ENCODE data around the gene SLC25A42.

Gene SLC25A42

DNA sequence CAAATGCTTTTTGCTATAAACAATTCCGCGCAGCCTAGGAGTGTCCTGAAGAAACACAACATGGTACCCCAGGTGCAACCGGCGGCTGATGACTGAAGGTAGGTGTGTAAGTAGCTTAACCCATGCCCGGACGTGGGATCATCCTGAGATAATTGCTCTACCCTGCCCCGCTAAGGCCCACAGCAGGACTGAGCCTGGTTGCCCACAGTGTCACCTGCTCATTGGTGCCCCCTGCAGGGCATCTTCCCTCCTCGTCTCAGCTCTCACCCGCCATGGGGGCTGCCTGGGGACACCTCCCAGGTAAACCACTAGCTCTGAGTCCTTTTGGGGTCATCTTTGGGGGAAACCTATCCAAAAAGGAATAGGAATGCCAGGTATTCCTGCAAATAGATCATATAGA, 52.2 kb downstream of the SLC25A42 start:
- no peak overlapping the region for H3K27ac ChIP-seq
- ChIA-PET POLR2A (ENCODE audit: low non-redundant PET) (no interaction called here), CTCF (interaction anchor here (0.6 to 1.7 kb wide), 2 partner anchors 22 to 30 kb away, joined by 3 to 6 read pairs; no protein-coding TSS in a partner anchor)
- no peak for DNase-seq (ENCODE audit: low spot score)
- TF ChIP-seq, protein P1, sequence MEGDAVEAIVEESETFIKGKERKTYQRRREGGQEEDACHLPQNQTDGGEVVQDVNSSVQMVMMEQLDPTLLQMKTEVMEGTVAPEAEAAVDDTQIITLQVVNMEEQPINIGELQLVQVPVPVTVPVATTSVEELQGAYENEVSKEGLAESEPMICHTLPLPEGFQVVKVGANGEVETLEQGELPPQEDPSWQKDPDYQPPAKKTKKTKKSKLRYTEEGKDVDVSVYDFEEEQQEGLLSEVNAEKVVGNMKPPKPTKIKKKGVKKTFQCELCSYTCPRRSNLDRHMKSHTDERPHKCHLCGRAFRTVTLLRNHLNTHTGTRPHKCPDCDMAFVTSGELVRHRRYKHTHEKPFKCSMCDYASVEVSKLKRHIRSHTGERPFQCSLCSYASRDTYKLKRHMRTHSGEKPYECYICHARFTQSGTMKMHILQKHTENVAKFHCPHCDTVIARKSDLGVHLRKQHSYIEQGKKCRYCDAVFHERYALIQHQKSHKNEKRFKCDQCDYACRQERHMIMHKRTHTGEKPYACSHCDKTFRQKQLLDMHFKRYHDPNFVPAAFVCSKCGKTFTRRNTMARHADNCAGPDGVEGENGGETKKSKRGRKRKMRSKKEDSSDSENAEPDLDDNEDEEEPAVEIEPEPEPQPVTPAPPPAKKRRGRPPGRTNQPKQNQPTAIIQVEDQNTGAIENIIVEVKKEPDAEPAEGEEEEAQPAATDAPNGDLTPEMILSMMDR (conservative IDR thresholded peaks at IDR 0.05; ENCODE audit: low read depth) = peak; percentile 42

DNA sequence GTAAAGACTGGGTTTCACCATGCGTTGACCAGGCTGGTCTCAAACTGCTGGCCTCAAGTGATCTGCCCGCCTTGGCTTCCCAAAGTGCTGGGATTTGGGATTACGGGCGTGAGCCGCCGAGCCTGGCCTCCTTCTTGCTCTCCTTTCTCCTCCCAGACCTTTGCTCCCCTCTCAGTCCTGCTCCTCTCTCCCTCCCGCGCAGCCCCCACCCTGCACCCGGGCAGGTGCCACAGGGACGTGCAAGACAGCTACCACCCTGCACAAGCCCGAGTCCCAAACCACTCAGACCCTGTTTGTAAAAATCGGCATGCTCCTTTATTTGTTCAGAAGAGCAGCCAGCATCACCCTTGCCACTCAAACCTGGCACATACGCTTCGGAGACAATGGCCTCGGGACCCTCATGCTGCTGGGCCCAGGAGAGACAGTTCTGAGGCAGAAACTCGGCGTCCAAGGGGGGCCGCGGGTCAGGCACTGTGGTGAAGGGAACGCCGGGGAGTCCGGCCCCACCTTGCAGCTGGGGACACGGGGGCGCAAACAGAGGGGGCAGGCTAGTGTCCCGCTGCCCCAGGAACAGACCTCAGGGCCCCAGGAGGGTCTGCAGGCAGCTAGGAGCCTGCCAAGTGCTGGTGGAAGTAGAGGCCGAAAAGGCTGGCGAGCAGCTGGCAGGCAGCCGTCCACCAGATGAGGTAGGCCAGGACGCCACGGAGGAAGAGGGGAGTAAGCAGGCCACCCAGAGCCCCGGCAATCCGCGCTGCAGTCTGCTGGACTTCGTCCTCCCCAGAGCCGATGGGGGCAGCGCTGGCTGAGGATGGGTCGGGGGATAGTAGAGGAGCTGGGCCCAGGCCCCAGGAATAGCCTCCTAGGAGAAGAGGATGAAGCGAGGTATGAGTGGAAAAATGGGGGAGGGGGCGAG, 55.8 kb downstream of the SLC25A42 start:
- CTCF ChIA-PET = no interaction called here
- TF ChIP-seq, protein P1 (conservative IDR thresholded peaks at IDR 0.05; ENCODE audit: low read depth) = no peak
- no peak overlapping the region for H3K27ac ChIP-seq
- POLR2A ChIA-PET (ENCODE audit: low non-redundant PET) = no interaction called here
- DNase-seq (ENCODE audit: low spot score) = no peak

DNA sequence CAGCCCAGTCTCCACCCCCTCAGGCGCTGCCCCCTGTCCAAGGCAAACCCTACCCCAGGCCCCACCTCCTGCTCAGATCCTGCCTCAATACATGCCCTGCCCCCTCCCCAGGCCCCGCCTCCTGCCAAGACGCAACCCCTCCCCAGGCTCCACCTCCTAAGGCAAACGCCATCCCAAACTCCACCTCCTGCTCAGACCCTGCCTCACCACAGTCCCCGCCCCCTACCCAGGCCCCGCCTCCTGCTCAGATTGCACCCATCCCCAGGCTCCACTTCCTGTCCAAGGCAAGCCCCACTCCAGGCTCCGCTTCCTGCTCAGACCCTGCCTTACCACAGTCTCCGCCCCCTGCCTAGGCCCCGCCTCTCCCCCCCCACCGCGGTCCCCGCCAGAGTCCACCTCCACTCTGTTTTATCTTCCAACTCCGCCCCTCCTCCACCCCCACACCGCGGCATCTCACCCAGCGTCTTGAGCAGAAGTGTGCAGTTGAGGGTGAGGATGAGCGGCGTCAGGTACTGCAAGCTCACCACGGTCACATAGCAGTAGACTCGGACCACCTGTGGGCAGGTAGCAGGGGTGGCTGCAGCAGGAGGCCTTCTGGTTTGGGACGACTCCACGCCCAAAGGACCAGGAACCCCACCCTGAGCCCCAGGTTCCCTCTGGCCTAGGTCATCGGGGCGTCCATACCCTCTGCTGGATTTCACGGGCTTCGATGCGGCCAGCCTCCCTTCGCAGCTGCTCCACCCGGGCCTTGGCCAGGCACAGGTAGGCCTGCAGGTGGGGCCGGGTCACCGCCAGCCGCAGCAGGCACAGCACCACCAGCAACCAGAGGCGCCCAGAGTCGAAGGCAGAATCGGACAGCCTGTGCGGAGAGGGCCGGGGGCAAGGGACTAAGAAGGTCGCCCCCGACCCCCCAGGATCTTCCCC, 56.8 kb downstream of the SLC25A42 start:
- TF ChIP-seq, protein P1 (conservative IDR thresholded peaks at IDR 0.05; ENCODE audit: low read depth) = no peak
- ChIA-PET CTCF (no interaction called here), POLR2A (ENCODE audit: low non-redundant PET) (no interaction called here)
- H3K27ac ChIP-seq = no peak overlapping the region
- DNase-seq (ENCODE audit: low spot score) = peak; percentile 41

DNA sequence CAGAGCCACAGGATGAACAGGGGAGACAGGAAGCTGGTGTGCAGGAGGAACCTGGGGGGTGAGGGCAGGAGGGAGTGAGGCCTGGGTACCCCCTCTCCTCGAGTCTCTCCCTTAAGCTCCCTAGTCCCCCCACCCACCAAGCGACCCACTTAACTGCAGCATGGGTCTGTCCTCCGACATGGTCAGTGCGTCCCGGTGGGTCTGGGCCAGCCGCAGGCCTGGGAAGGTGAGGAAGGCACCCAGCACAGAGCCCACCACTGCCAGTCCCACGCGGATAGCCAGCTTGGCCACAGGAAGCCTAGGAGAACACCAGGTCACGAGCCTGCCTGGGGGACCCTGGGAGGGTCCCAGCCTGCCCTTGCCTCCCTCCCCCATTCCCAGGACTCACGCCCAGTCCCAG, 57.6 kb downstream of the SLC25A42 start:
- TF ChIP-seq, protein P1 (conservative IDR thresholded peaks at IDR 0.05; ENCODE audit: low read depth) = no peak

DNA sequence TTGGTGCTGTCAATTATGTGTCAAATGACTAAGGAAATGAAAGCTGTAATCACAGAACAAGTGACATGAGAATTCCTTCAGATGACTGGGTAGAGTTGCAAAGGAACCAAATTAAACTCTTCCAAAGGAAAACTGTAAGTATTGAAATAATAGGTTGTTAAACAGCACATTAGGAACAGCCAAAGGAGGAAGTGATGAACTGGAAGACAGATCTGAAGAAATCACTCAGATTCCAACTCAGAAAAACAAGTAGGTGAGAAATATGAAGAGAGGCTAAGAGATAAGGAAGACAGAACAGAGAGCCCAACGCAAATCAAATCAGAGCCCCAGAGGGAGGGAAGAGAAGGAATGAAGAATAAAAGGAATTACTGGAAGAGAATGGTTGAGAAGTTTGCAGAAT, 59.1 kb downstream of the SLC25A42 start:
- CTCF ChIA-PET = interaction anchor here (0.7 kb wide), 1 partner anchor 18 kb away, joined by 3 read pairs; no protein-coding TSS in a partner anchor

More for the DNA sequence above, 57.6 kb downstream of the SLC25A42 start:
- POLR2A ChIA-PET (ENCODE audit: low non-redundant PET) = no interaction called here
- CTCF ChIA-PET = interaction anchor here (0.5 to 0.6 kb wide), 2 partner anchors 126 to 217 kb away, joined by 3 to 4 read pairs; no protein-coding TSS in a partner anchor
- DNase-seq (ENCODE audit: low spot score) = no peak
- 0 out of 2 replicates have a peak overlapping the region, but pooled peaks have one; percentile 1 for H3K27ac ChIP-seq

More for the DNA sequence above, 59.1 kb downstream of the SLC25A42 start:
- no peak for DNase-seq (ENCODE audit: low spot score)
- TF ChIP-seq, protein P1 (conservative IDR thresholded peaks at IDR 0.05; ENCODE audit: low read depth) = no peak
- POLR2A ChIA-PET (ENCODE audit: low non-redundant PET) = no interaction called here
- no peak overlapping the region for H3K27ac ChIP-seq
